Measurements from ENCODE around the gene HPCAL4.

The HPCAL4 gene

GRCh38 chr1:39642796-39643195, 48.4 kb downstream of the HPCAL4 start:
- DNase-seq (ENCODE audit: extremely low read depth, low read depth) = no peak
- no peak overlapping the region for H3K4me3 ChIP-seq (replicated peaks; ENCODE audit: low read depth, low read length)
- TF ChIP-seq CTCF (IDR thresholded peaks at IDR 0.05; ENCODE audit: low read depth, low read length, missing control alignments) = no peak

DNA sequence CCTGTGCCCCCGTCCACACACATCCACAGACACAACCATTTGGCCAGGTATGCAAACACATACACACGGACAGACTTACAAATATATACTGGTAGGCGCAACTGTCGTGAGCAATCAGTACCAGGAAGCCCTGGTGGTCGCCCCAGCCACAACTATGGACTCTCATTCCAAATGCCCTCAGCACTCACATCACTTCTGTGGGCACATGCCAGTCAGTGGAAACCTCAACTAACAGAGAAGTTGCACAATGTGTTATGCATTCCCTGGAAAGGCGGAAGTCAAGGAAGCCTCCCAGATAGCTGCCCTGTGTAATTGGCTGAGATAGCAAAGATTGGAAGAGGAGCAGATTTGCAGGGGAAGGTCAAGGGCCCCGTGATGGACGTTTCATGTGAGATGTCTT, 50.4 kb downstream of the HPCAL4 start:
- no peak overlapping the region for H3K4me3 ChIP-seq (replicated peaks; ENCODE audit: low read depth, low read length)
- TF ChIP-seq CTCF (IDR thresholded peaks at IDR 0.05; ENCODE audit: low read depth, low read length, missing control alignments) = no peak
- DNase-seq (ENCODE audit: extremely low read depth, low read depth) = no peak

GRCh38 chr1:39639305-39640130, 51.7 kb downstream of the HPCAL4 start, which contains the start of gene HEYL:
TSS of gene HEYL (minus strand) at chr1:39639643. CDS start at chr1:39639625, 18 bp downstream.
- peak; percentile 29 for TF ChIP-seq CTCF (IDR thresholded peaks at IDR 0.05; ENCODE audit: low read depth, low read length, missing control alignments)
- no peak within 1 kb of the TSS; the same call in 1 of the 2 replicates for H3K4me3 ChIP-seq (replicated peaks; ENCODE audit: low read depth, low read length)
- DNase-seq (ENCODE audit: extremely low read depth, low read depth) = no peak

- H3K4me3 ChIP-seq (replicated peaks; ENCODE audit: low read depth, low read length) = no peak overlapping the region
- no peak for TF ChIP-seq CTCF (IDR thresholded peaks at IDR 0.05; ENCODE audit: low read depth, low read length, missing control alignments)
- DNase-seq (ENCODE audit: extremely low read depth, low read depth) = no peak
These were observed 52.3 kb downstream of the HPCAL4 start for GRCh38 chr1:39638965-39639304.

DNA sequence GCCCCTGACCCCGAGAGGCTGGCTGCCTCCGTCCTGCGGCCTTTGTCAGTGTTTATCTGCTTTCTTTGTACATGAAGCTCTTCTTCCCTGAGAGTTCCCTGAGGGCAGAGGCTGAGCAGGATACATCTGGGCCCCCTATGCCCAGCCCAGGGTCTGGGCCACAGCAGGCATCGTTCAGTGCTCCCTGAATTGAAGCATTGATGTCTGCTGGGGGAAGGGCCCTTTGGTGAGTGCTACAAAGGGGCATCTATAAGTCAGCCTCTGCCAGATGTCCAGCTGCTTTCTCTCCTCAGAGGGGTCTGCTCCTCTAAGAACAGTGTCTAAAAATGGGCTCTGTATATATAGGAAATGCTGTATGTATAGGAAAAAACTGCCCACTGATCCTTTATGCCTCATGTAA, 53.9 kb downstream of the HPCAL4 start:
- TF ChIP-seq CTCF (IDR thresholded peaks at IDR 0.05; ENCODE audit: low read depth, low read length, missing control alignments) = no peak
- H3K4me3 ChIP-seq (replicated peaks; ENCODE audit: low read depth, low read length) = no peak overlapping the region
- DNase-seq (ENCODE audit: extremely low read depth, low read depth) = no peak

GRCh38 chr1:39635871-39636210, 55.4 kb downstream of the HPCAL4 start:
- no peak for TF ChIP-seq CTCF (IDR thresholded peaks at IDR 0.05; ENCODE audit: low read depth, low read length, missing control alignments)
- H3K4me3 ChIP-seq (replicated peaks; ENCODE audit: low read depth, low read length) = no peak overlapping the region
- DNase-seq (ENCODE audit: extremely low read depth, low read depth) = no peak
